Measurements from ENCODE around the gene PCED1A. TPM values are rescaled to one million over a fixed set of nuclear protein-coding genes. Genes with fewer than 3 reads are reported as not detected.
A peak's percentile ranks its signal among the peaks of the same experiment; 100 is the strongest.

Gene PCED1A
- total and polyA plus RNA-seq, 2 donors from 2014 or later, result 43.6 to 47.7 TPM

DNA sequence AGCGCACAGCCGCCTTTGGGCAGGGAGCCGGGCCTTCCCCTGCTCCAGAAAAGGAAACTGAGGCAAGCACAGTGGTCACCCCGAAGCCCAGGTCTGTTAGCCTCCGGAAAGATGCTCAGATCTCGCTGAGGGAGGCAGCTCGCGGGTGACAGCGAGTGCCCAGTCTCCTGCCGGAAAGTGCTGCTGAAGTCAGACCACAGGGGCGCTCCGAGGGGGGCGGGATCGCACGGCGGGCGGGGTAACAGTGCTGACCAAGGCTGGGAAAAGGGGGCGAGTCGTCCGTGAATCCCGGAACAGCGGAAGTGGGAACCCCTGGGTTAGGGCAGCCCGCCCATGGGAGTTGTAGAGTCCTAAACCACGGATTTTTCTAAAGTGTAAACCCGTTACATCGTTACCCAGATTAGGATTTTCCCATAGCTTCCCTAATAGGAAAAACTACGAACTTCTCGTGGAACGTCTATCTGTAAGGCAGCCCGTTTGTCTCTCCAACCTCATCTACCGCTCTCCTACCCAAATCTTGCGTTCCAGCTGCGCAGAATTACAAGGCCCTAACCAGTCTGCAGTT is 594 bp upstream of the PCED1A start:
- Histone ChIP-seq H3K27me3 (ENCODE audit: control insufficient read depth, insufficient read depth, low read length) (no peaks in the 10 kb centered on the region), H3K36me3 (ENCODE audit: control insufficient read depth in 2 of 3, insufficient read depth in 3 of 3, low read length in 3 of 3) (peaks cover 0 to 2% (median 0%) of the 10 kb centered on the region in 3 donors), H3K9ac (ENCODE audit: low read length in 3 of 3) (peak overlapping the region; percentile 23 to 78 (median 54)), H3K4me3 (ENCODE audit: low read length in 3 of 3) (peak overlapping the region; percentile 40 to 84 (median 81)), H3K27ac (ENCODE audit: low read depth in 2 of 2, low read length in 2 of 2) (peak overlapping the region; percentile 22 to 52), H3K9me3 (ENCODE audit: control insufficient read depth in 2 of 3, insufficient read depth in 1 of 3, low read length in 3 of 3) (no peaks in the 10 kb centered on the region), H3K4me1 (ENCODE audit: control insufficient read depth in 2 of 3, insufficient read depth in 2 of 3, low read depth in 1 of 3, low read length in 3 of 3) (peaks cover 0 to 9% (median 0%) of the 10 kb centered on the region in 3 donors)
- DNase-seq (peak; percentile 48 to 90 (median 67)), FAIRE-seq (no peak)
- TF ChIP-seq, protein P1, sequence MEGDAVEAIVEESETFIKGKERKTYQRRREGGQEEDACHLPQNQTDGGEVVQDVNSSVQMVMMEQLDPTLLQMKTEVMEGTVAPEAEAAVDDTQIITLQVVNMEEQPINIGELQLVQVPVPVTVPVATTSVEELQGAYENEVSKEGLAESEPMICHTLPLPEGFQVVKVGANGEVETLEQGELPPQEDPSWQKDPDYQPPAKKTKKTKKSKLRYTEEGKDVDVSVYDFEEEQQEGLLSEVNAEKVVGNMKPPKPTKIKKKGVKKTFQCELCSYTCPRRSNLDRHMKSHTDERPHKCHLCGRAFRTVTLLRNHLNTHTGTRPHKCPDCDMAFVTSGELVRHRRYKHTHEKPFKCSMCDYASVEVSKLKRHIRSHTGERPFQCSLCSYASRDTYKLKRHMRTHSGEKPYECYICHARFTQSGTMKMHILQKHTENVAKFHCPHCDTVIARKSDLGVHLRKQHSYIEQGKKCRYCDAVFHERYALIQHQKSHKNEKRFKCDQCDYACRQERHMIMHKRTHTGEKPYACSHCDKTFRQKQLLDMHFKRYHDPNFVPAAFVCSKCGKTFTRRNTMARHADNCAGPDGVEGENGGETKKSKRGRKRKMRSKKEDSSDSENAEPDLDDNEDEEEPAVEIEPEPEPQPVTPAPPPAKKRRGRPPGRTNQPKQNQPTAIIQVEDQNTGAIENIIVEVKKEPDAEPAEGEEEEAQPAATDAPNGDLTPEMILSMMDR (IDR thresholded peaks at IDR 0.05; ENCODE audit: borderline replicate concordance, extremely low read depth, insufficient read depth), result no peak
- intact Hi-C loops (cut with DNase I), result no loop called here

DNA sequence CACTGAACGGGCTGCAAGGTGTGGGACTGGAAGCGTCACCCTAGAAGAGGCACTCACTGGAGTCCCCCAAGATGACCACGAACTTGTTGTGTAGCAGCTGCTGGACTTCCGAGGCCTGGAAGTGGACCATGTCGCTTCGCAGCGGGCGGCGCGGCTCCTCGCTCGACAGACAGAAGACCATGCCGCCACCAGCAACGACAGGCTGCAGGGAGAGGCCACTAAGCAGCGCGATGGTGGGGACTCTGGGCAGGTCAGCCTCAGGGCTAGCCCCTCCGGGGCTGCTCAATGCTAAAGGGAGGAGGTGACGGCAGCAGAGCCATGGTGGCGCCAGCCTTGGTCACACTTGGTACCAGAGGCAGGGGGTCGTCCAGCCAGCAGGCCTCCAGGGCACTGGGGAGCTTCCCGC is 720 bp downstream of the PCED1A start:
- Histone ChIP-seq H3K27ac (ENCODE audit: low read depth in 2 of 2, low read length in 2 of 2) (no peak overlapping the region), H3K27me3 (ENCODE audit: control insufficient read depth, insufficient read depth, low read length) (no peaks in the 10 kb centered on the region), H3K9ac (ENCODE audit: low read length in 3 of 3) (peak overlapping the region in 1 of 3 donors; percentile 70), H3K36me3 (ENCODE audit: control insufficient read depth in 2 of 3, insufficient read depth in 3 of 3, low read length in 3 of 3) (peaks cover 0 to 2% (median 0%) of the 10 kb centered on the region in 3 donors), H3K9me3 (ENCODE audit: control insufficient read depth in 2 of 3, insufficient read depth in 1 of 3, low read length in 3 of 3) (no peaks in the 10 kb centered on the region), H3K4me3 (ENCODE audit: low read length in 3 of 3) (peak overlapping the region in 2 of 3 donors; percentile 16 to 81), H3K4me1 (ENCODE audit: control insufficient read depth in 2 of 3, insufficient read depth in 2 of 3, low read depth in 1 of 3, low read length in 3 of 3) (peaks cover 0 to 9% (median 0%) of the 10 kb centered on the region in 3 donors)
- DNase-seq, result peak in 2 of 5 donors; percentile 82 to 84
- intact Hi-C loops (cut with DNase I), result no loop called here
- no peak for FAIRE-seq
- TF ChIP-seq, protein P1 (IDR thresholded peaks at IDR 0.05; ENCODE audit: borderline replicate concordance, extremely low read depth, insufficient read depth), result no peak

DNA sequence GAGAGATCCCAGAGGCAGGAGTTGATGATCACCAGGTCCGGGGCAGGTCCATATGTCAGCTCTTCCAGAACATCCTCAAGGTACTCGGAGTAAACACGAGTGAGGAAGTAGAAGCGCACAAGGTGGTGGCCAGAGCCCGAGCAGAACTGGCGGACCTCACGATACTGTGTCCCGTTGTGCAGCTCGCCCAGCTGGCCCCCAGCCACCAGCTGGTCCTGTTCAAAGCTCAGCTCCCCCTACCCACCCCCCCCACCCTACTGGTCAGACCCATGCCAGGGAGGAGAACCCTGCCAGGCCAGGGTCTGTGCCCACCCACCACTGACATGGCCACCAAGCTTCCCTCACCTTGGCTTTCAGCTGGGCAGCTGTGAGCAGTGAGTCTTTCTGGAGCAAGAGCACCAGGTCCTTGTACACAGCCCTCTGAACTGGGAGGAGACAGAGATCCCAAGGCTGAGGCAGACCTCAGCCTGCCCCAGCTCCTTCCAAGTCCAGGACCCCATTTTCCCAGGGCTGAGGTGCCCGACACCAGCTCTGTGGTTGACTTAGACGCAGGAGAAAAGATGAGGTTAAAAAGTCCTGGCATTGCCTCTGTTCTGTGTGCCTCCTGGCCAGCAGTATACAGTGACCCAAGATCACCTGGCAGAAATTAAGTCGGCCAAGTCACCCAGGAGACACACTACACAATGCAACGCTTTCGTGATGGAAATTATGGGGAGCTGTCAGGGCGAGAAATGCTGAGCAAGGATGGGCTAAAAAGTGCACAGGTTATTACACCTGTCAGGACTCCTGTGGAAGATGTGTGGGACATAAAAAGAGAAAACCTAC is 1.4 kb downstream of the PCED1A start:
- Histone ChIP-seq H3K4me1 (ENCODE audit: control insufficient read depth in 2 of 3, insufficient read depth in 2 of 3, low read depth in 1 of 3, low read length in 3 of 3) (peaks cover 0 to 9% (median 0%) of the 10 kb centered on the region in 3 donors), H3K27ac (ENCODE audit: low read depth in 2 of 2, low read length in 2 of 2) (no peak overlapping the region), H3K9ac (ENCODE audit: low read length in 3 of 3) (no peak overlapping the region), H3K4me3 (ENCODE audit: low read length in 3 of 3) (peak overlapping the region in 1 of 3 donors; percentile 81), H3K27me3 (ENCODE audit: control insufficient read depth, insufficient read depth, low read length) (no peaks in the 10 kb centered on the region), H3K36me3 (ENCODE audit: control insufficient read depth in 2 of 3, insufficient read depth in 3 of 3, low read length in 3 of 3) (no peaks in the 10 kb centered on the region), H3K9me3 (ENCODE audit: control insufficient read depth in 2 of 3, insufficient read depth in 1 of 3, low read length in 3 of 3) (no peaks in the 10 kb centered on the region)
- FAIRE-seq, result no peak
- intact Hi-C loops (cut with DNase I), result no loop called here
- TF ChIP-seq, protein P1 (IDR thresholded peaks at IDR 0.05; ENCODE audit: borderline replicate concordance, extremely low read depth, insufficient read depth), result no peak
- DNase-seq, result peak in 1 of 5 donors; percentile 34

All from kidney (tissue), 14 donors.